Sigmoid colon (tissue), 4 donors: ENCODE results near the gene RBBP8NL.

Experiments used
- POLR2A ChIP-seq, 2 donors: fragments of 450-650 bp; IDR thresholded peaks; one replicate each; pipeline ENCODE4 v1.6.1; 2016; ENCODE audit warnings: antibody characterized with exemption in 2 of 2, mild to moderate bottlenecking in 2 of 2, moderate library complexity in 2 of 2
- POLR2AphosphoS5 ChIP-seq, 4 donors: sonication (generic); formaldehyde crosslinking; IDR thresholded peaks; one replicate each; pipeline ENCODE4 v1.6.1; 2017; ENCODE audit warnings: antibody characterized with exemption in 4 of 4
- TF ChIP-seq, protein P1 (sequence below), 4 experiments: fragments of 450-650 bp in 3 of 4; fragments of 200-600 bp in 1 of 4; IDR thresholded peaks; one replicate each; pipeline ENCODE4 v1.5.1; 2016 to 2019; ENCODE audit warnings: antibody characterized with exemption in 4 of 4, mild to moderate bottlenecking in 3 of 4, moderate library complexity in 2 of 4

DNA sequence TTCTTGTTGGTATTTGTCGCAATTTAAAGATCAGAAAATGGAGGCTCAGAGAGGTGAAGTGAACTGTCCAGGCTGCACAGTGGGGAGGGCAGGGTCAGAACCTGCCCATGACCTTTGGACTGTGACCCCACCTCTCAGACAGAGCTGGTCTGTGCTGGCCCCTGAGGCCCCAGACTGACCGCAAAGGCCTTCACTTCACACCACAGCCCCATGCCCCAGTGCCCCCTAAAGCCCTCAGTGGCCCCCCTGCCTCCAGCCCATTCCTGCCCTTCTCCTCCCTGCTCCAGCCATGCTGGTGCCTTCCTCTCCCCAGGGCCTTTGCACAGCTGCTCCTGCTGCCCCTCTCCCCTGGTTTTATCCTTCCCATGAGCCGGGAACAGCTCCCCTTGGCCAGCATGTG, 9.4 kb upstream of the RBBP8NL start:
- TF ChIP-seq, protein P1, sequence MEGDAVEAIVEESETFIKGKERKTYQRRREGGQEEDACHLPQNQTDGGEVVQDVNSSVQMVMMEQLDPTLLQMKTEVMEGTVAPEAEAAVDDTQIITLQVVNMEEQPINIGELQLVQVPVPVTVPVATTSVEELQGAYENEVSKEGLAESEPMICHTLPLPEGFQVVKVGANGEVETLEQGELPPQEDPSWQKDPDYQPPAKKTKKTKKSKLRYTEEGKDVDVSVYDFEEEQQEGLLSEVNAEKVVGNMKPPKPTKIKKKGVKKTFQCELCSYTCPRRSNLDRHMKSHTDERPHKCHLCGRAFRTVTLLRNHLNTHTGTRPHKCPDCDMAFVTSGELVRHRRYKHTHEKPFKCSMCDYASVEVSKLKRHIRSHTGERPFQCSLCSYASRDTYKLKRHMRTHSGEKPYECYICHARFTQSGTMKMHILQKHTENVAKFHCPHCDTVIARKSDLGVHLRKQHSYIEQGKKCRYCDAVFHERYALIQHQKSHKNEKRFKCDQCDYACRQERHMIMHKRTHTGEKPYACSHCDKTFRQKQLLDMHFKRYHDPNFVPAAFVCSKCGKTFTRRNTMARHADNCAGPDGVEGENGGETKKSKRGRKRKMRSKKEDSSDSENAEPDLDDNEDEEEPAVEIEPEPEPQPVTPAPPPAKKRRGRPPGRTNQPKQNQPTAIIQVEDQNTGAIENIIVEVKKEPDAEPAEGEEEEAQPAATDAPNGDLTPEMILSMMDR (IDR thresholded peaks at IDR 0.05) = no peak
- TF ChIP-seq POLR2A (IDR thresholded peaks at IDR 0.05) (no peak), POLR2AphosphoS5 (IDR thresholded peaks at IDR 0.05) (no peak)
